ENCODE data around the gene SCAMP1.

The SCAMP1 gene

DNA sequence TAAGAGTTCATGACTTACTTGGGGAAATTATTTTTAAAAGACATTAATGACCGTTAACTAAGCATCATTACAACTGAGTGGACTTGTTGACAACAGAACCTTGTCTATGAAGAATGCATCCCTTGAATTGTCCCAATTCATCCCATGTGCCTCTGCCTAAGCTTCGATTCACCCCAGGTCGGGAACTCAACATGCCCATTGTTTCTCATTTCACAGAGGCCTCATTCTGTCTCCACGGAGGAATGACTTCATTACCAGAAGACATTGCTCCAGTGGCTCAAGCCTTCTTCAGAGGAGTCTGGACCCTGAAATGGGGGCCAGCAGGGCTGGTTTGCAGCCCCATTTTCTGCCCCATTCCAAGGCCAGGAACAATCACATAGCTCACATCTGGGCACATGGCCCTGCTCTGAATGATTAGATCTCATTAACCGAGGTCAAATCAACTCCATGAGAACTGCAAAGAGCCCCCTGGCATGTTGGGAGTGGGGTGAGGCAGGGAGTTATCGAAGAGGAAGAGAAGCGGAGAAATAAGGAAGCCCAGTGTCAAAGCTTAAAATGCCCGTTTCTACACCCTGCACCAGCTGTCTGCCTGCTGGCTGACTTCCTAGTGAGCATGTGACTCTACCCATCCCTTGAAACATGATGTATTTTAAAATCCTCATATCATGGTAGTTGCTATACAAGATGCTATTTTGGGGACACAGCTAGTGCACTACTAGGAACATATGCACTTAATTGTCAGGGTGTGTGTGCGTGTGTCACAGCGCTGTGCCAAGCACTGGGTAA, 150.9 kb downstream of the SCAMP1 start:
- no peaks in the 10 kb centered on the region for H3K36me3 ChIP-seq (ENCODE audit: control insufficient read depth, insufficient read depth, low read length)
- H3K27me3 ChIP-seq (ENCODE audit: control insufficient read depth, insufficient read depth, low read length), result peaks cover 2% of the 10 kb centered on the region
- H3K9ac ChIP-seq (ENCODE audit: low read depth, low read length), result no peak overlapping the region
- H3K9me3 ChIP-seq (ENCODE audit: control insufficient read depth, insufficient read depth, low read length), result no peaks in the 10 kb centered on the region
- no peak overlapping the region for H3K4me3 ChIP-seq (ENCODE audit: low read depth, low read length)
- peaks cover 6% of the 10 kb centered on the region for H3K4me1 ChIP-seq (ENCODE audit: control insufficient read depth, insufficient read depth, low read length)

DNA sequence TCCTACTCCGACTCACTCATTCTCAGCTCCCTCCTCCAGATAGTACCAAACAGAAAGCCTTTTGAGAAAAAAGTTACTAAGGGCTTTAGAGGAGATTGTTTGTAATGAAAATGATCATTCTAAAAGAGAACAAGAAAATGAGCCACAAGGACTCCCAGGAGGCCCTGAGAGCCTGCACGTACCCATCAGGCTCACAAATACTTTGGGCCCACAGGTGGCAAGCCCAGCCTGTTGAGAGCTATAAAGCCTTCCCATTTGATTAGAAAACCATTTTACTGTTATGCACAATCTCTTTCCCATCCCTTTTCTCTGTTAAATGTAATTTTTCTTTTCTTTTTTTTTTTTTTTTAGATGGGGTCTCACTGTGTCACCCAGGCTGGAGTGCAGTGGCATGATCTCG, 152.0 kb downstream of the SCAMP1 start:
- Histone ChIP-seq H3K4me3 (ENCODE audit: low read depth, low read length) (no peak overlapping the region), H3K36me3 (ENCODE audit: control insufficient read depth, insufficient read depth, low read length) (no peaks in the 10 kb centered on the region), H3K9me3 (ENCODE audit: control insufficient read depth, insufficient read depth, low read length) (no peaks in the 10 kb centered on the region), H3K9ac (ENCODE audit: low read depth, low read length) (no peak overlapping the region), H3K27me3 (ENCODE audit: control insufficient read depth, insufficient read depth, low read length) (peaks cover 2% of the 10 kb centered on the region), H3K4me1 (ENCODE audit: control insufficient read depth, insufficient read depth, low read length) (peaks cover 6% of the 10 kb centered on the region)

DNA sequence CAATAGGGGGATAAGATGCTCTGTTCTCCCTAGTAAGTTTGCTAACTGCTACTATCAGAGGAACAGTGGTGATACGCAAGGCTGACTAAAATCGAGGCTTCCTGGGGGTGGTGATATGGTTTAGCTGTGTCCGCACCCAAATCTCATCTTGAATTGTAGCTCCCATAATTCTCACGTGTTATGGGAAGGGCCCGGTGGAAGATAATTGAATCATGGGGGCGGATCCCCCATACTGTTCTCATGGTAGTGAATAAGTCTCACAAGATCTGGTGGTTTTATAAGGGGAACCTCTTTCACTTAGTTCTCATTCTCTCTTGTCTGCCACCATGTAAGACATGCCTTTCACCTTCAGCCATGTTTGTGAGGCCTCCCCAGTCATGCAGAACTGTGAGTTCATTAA, 153.0 kb downstream of the SCAMP1 start:
- Histone ChIP-seq H3K9me3 (ENCODE audit: control insufficient read depth, insufficient read depth, low read length) (no peaks in the 10 kb centered on the region), H3K9ac (ENCODE audit: low read depth, low read length) (no peak overlapping the region), H3K4me3 (ENCODE audit: low read depth, low read length) (no peak overlapping the region), H3K27me3 (ENCODE audit: control insufficient read depth, insufficient read depth, low read length) (peaks cover 2% of the 10 kb centered on the region), H3K4me1 (ENCODE audit: control insufficient read depth, insufficient read depth, low read length) (peaks cover 6% of the 10 kb centered on the region), H3K36me3 (ENCODE audit: control insufficient read depth, insufficient read depth, low read length) (no peaks in the 10 kb centered on the region)

DNA sequence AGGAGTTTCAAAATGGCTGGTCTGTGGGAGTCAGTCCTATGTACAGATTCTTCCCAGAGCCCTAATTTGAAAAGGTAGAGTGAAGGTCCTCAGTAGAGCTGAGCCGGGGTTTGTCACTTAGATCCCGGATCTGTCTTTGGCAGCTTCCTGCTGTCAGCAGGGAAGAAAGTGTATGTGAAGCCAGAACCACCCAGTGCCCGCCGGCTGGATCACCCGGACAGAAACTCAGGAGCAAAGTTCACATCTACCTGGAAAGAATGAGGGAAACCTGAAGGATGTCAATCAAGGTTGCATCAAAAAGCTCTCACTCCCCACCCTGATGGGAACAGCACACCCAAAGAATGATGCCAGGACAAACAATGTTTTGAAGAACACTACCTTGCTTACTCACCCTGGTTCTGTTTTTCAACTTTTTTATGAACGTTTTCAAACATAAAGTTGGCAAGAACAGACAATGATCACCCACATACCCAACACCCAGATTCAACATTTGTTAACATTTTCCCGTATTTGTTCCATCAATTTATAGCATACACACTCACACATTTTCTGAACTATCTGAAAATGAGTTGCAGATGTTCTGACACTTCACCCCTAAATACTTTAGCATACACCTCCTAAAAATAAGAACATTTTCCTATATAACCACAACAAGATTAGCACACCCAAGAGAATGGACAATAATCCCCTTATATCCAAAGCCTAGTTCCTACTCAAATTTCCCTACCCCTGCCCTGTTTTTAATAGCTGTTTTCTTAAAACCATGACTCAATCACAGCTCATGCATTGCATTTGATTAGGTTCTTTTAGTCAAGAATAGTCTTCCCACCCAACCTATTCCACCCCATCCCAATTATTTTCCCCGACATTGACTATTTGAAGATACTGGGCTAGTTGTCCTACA, 154.3 kb downstream of the SCAMP1 start:
- Histone ChIP-seq H3K9ac (ENCODE audit: low read depth, low read length) (no peak overlapping the region), H3K9me3 (ENCODE audit: control insufficient read depth, insufficient read depth, low read length) (no peaks in the 10 kb centered on the region), H3K4me1 (ENCODE audit: control insufficient read depth, insufficient read depth, low read length) (no peaks in the 10 kb centered on the region), H3K27me3 (ENCODE audit: control insufficient read depth, insufficient read depth, low read length) (peaks cover under 1% of the 10 kb centered on the region), H3K4me3 (ENCODE audit: low read depth, low read length) (no peak overlapping the region), H3K36me3 (ENCODE audit: control insufficient read depth, insufficient read depth, low read length) (no peaks in the 10 kb centered on the region)

DNA sequence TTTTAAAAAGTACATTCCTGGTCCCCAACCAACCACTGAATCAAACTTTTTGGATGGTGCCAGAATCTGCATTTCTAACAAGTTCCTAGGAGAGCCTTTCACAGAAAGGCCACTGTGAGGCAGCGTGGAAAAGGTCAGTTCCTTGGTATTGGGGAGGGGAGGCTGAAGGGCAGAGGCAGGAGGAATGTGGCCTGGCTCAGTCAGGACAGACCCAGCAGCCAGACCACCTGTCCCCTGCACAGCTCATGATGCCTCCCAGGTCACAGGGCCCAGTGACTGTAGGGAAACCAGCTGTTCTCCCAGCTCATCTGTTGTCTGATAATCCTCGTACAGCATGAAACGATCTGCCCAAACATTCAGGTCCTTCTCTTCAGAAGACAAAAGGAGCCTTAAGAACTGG, 155.3 kb downstream of the SCAMP1 start:
- no peaks in the 10 kb centered on the region for H3K36me3 ChIP-seq (ENCODE audit: control insufficient read depth, insufficient read depth, low read length)
- H3K27me3 ChIP-seq (ENCODE audit: control insufficient read depth, insufficient read depth, low read length), result no peaks in the 10 kb centered on the region
- H3K9ac ChIP-seq (ENCODE audit: low read depth, low read length), result no peak overlapping the region
- no peaks in the 10 kb centered on the region for H3K9me3 ChIP-seq (ENCODE audit: control insufficient read depth, insufficient read depth, low read length)
- H3K4me1 ChIP-seq (ENCODE audit: control insufficient read depth, insufficient read depth, low read length), result no peaks in the 10 kb centered on the region
- no peak overlapping the region for H3K4me3 ChIP-seq (ENCODE audit: low read depth, low read length)

DNA sequence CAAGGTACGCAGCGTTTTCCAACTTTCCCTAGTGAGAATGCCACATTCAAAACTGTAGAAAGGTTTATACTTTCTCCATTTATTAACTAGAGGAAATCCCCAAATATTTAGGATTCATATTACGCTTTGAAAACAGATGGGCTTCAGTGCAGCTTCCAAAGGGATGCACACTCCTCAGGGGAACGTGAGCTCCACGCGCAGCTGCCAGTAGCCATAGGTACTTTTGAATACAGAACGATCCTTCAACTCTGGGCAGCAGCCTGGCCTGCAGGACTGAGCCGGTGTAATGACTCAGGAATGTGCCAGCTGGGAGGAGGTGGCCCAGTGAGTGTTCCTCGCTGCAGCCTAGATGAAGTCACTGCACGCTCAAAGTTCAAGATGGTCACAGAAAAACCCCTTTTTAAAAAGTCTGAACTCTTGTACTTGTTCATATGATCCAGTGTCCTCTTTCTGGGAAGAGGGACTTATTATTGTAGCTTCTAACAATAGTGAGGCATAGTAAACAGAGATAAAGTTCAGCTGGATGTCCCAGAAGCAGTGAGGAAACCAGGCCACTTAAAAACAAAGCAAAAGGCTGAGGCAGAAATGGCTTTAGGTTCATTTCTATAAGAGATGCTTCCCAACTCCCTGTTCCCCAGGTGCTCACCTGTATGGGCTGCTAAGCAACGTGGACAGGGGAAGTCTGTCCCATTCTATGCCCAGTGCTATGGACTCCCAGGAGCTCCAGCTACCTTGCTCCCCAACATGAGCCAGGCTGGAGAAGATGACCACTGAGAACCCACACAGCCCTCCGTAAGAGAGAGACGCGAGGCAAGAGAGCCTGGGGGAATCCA, 158.2 kb downstream of the SCAMP1 start:
- no peaks in the 10 kb centered on the region for H3K4me1 ChIP-seq (ENCODE audit: control insufficient read depth, insufficient read depth, low read length)
- H3K36me3 ChIP-seq (ENCODE audit: control insufficient read depth, insufficient read depth, low read length), result no peaks in the 10 kb centered on the region
- no peaks in the 10 kb centered on the region for H3K27me3 ChIP-seq (ENCODE audit: control insufficient read depth, insufficient read depth, low read length)
- no peak overlapping the region for H3K9ac ChIP-seq (ENCODE audit: low read depth, low read length)
- H3K4me3 ChIP-seq (ENCODE audit: low read depth, low read length), result no peak overlapping the region
- no peaks in the 10 kb centered on the region for H3K9me3 ChIP-seq (ENCODE audit: control insufficient read depth, insufficient read depth, low read length)

DNA sequence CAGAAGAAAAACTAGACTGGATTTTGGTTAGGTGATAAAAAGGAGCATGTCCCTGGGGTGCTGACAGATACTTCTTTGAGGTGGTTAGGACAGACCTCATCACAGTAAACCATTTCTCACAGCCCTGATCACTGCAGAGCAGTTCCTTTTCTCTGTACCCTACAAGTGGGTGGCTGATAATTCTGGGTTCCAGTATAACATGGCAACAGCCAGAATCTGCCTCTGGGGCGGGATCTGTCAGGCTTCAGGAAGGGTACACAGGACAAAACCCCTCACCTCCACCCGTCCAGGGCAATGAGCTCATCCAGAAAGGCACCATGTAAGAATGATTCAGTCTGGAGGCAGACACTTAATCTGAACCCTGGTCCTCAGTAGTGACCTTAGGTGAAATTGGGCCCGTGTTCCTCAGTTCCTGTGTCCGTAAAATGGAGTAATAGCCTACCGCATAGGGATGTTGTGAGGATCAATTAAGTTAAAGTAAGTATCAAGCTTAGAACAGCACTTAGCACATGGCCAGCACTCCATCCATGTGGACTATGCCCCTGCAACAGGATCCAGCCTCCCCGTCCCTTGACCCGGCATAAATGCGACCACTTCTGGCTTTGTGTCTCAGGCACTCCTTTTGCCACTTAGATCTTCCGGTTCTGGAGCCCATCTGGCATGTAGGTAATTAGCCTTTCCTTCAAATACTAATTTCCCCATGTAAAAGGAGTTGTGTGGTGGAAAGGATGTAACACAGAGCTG, 159.0 kb downstream of the SCAMP1 start:
- no peaks in the 10 kb centered on the region for H3K36me3 ChIP-seq (ENCODE audit: control insufficient read depth, insufficient read depth, low read length)

DNA sequence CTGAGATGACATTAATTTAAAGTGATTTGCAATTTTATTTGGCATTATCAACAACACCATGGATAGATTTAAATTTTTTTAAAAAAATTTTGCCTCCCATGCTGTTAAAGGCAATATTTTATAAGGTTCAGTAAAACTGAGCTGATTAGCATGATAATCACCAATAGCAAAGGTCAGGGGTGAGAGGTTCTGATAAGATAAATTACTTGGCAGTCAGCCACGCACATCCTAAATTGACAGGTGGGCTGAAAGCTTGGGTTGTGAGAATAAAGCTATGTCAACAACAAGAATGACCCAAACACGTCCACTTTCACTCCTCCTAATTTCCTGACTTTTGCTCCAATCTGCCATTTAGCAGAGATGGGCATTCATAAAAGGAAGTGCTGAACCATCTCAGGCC, 161.0 kb downstream of the SCAMP1 start:
- Histone ChIP-seq H3K27me3 (ENCODE audit: control insufficient read depth, insufficient read depth, low read length) (no peaks in the 10 kb centered on the region), H3K36me3 (ENCODE audit: control insufficient read depth, insufficient read depth, low read length) (no peaks in the 10 kb centered on the region), H3K9ac (ENCODE audit: low read depth, low read length) (no peak overlapping the region), H3K9me3 (ENCODE audit: control insufficient read depth, insufficient read depth, low read length) (no peaks in the 10 kb centered on the region), H3K4me3 (ENCODE audit: low read depth, low read length) (no peak overlapping the region), H3K4me1 (ENCODE audit: control insufficient read depth, insufficient read depth, low read length) (no peaks in the 10 kb centered on the region)

More for the DNA sequence above, 159.0 kb downstream of the SCAMP1 start:
- Histone ChIP-seq H3K4me1 (ENCODE audit: control insufficient read depth, insufficient read depth, low read length) (no peaks in the 10 kb centered on the region), H3K4me3 (ENCODE audit: low read depth, low read length) (no peak overlapping the region), H3K27me3 (ENCODE audit: control insufficient read depth, insufficient read depth, low read length) (no peaks in the 10 kb centered on the region), H3K9me3 (ENCODE audit: control insufficient read depth, insufficient read depth, low read length) (no peaks in the 10 kb centered on the region), H3K9ac (ENCODE audit: low read depth, low read length) (no peak overlapping the region)

DNA sequence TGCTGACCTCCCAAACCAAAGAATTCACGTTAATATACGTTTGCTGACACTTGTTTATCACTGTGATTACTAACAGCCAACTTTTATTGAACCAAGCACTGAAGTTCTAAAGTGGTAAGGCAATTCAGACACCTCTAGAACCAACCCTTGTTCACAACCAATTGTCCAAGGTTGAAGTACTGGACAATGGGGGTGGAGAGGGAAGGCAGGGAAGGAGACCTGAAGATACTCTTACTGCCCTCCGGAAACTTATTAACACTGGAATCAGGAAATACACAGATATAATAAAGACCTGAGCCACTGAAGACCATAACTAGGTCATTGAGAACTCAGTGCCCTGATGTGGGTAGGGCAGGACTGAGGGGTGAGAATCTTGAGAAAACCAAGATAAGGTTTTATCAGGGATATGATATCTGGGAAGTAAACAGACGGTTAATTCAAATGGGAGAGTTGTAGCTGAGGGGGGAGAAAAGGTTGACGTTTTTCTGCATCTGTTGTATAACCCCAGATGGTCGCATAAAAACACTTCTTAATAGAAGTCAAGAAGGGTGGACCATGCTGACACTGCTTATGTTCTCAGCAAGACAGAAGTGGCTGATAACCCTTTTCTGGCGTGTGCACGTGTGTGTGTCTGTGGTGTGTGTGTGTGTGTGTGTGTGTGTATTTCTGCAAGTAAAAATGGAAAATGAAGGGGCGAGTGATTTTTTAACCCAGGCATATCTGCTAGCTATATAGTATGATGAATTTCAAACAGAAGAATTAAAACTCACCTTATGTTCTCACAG, 162.3 kb downstream of the SCAMP1 start:
- Histone ChIP-seq H3K4me3 (ENCODE audit: low read depth, low read length) (no peak overlapping the region), H3K4me1 (ENCODE audit: control insufficient read depth, insufficient read depth, low read length) (no peaks in the 10 kb centered on the region), H3K36me3 (ENCODE audit: control insufficient read depth, insufficient read depth, low read length) (no peaks in the 10 kb centered on the region), H3K9ac (ENCODE audit: low read depth, low read length) (no peak overlapping the region), H3K27me3 (ENCODE audit: control insufficient read depth, insufficient read depth, low read length) (no peaks in the 10 kb centered on the region), H3K9me3 (ENCODE audit: control insufficient read depth, insufficient read depth, low read length) (no peaks in the 10 kb centered on the region)

DNA sequence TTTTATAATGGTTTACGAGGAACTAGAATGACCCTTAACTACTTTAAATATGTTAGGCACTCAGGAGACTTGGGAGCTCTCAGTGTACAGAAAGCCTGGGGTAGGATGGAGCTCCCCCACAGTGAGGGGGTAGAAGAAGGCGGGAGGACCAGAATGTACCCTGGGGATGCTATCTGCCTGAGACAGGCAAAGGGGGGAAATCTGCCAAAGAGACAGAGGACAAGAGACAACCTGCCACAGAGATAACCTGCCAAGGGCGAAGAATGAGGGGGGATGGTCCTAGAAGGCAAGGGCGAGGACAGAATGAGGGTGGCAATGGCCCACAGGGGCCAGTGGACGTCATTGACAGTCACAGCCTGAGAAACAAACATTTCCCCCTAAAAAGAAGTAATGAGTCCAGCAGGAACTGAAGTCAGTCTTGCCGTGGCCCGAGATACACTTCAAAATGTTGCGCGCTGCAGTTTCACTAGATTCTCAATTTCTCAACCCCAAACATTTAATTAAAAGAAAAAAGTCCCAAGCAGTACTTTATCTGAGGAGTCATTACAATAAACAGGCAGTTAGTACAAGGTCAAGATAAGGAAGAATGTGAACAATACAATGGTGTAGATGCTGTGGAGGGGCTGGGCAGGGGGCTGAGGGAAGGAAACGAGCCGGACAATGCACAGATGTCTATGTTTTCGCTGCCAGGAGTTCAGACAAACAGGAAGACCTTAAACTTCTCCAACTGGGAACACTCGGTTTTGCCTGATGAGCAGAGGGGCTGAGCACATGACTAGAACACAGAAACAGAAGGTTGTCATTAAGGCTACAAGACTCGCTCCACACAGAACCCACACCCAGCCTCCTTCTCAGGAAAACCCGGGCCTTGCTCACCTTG, 163.1 kb downstream of the SCAMP1 start:
- no peaks in the 10 kb centered on the region for H3K4me1 ChIP-seq (ENCODE audit: control insufficient read depth, insufficient read depth, low read length)
- H3K4me3 ChIP-seq (ENCODE audit: low read depth, low read length), result no peak overlapping the region
- no peaks in the 10 kb centered on the region for H3K9me3 ChIP-seq (ENCODE audit: control insufficient read depth, insufficient read depth, low read length)
- no peaks in the 10 kb centered on the region for H3K27me3 ChIP-seq (ENCODE audit: control insufficient read depth, insufficient read depth, low read length)
- no peak overlapping the region for H3K9ac ChIP-seq (ENCODE audit: low read depth, low read length)
- H3K36me3 ChIP-seq (ENCODE audit: control insufficient read depth, insufficient read depth, low read length), result no peaks in the 10 kb centered on the region
